DOHH2 (cell line): ENCODE data around the gene PLEKHM3.

Experiments
- H3F3A ChIP-seq: fragments of 200-600 bp; sonication (generic), shearing (Covaris generic); 2 replicates; pipeline ENCODE4 v1.6.0; 2016; ENCODE audit warnings: antibody characterized with exemption, mild to moderate bottlenecking; ENCODE audit not compliant: control insufficient read depth, insufficient read depth
- H3K27ac ChIP-seq: fragments of 200-600 bp; sonication (generic); 2 replicates; pipeline ENCODE4 v1.5.1; 2014; ENCODE audit warnings: low read depth, mild to moderate bottlenecking, low read length, moderate library complexity
- H3K27me3 ChIP-seq: fragments of 200-600 bp; sonication (generic); 2 replicates; pipeline ENCODE4 v1.6.1; 2014; ENCODE audit warnings: mild to moderate bottlenecking, low read length, mixed read lengths; ENCODE audit not compliant: control insufficient read depth
- H3K36me3 ChIP-seq: fragments of 200-600 bp; sonication (generic); 2 replicates; pipeline ENCODE4 v1.6.1; 2014; ENCODE audit warnings: mild to moderate bottlenecking, low read length, moderate library complexity, mixed read lengths; ENCODE audit not compliant: control insufficient read depth
- H3K4me1 ChIP-seq: fragments of 200-600 bp; sonication (generic); 2 replicates; pipeline ENCODE4 v1.6.1; 2014; ENCODE audit warnings: mild to moderate bottlenecking, low read length, mixed read lengths; ENCODE audit not compliant: control insufficient read depth
- H3K4me2 ChIP-seq: fragments of 200-600 bp; sonication (generic); 2 replicates; pipeline ENCODE4 v1.6.0; 2014; ENCODE audit warnings: mild to moderate bottlenecking, low read length, moderate library complexity
- H3K4me3 ChIP-seq: fragments of 200-600 bp; sonication (generic); 2 replicates; pipeline ENCODE4 v1.5.1; 2014; ENCODE audit warnings: mild to moderate bottlenecking, low read length, mixed read lengths
- H3K79me2 ChIP-seq: fragments of 200-600 bp; sonication (generic); 2 replicates; pipeline ENCODE4 v1.6.1; 2014; ENCODE audit warnings: mild to moderate bottlenecking, low read length, mixed read lengths; ENCODE audit not compliant: control insufficient read depth
- H3K9me2 ChIP-seq: fragments of 200-600 bp; sonication (generic); replicated peaks from 2 replicates; pipeline ENCODE4 v1.6.1; 2014; ENCODE audit warnings: mild to moderate bottlenecking, low read length, mixed read lengths; ENCODE audit not compliant: control insufficient read depth
- H3K9me3 ChIP-seq: fragments of 200-600 bp; sonication (generic); 2 replicates; pipeline ENCODE4 v1.6.1; 2014; ENCODE audit warnings: antibody characterized with exemption, low read length, mixed read lengths; ENCODE audit not compliant: control insufficient read depth, insufficient read depth
- H4K20me1 ChIP-seq: fragments of 200-600 bp; sonication (generic); 2 replicates; pipeline ENCODE4 v1.6.0; 2014; ENCODE audit warnings: low read depth, mild to moderate bottlenecking, antibody characterized with exemption, low read length, moderate library complexity; ENCODE audit not compliant: control insufficient read depth, insufficient read depth
- CTCF ChIP-seq: fragments of 200-600 bp; sonication (generic); IDR thresholded peaks from one replicate; pipeline ENCODE4 v1.5.1; 2014; ENCODE audit warnings: antibody characterized with exemption, mild to moderate bottlenecking, low read depth, low read length; ENCODE audit not compliant: poor library complexity, severe bottlenecking
- EZH2phosphoT487 ChIP-seq: fragments of 200-600 bp; sonication (generic); IDR thresholded peaks from 2 replicates; pipeline ENCODE4 v1.6.1; 2017; ENCODE audit warnings: borderline replicate concordance, mild to moderate bottlenecking, antibody characterized with exemption, low read length, moderate library complexity, mixed read lengths

The PLEKHM3 gene, protein sequence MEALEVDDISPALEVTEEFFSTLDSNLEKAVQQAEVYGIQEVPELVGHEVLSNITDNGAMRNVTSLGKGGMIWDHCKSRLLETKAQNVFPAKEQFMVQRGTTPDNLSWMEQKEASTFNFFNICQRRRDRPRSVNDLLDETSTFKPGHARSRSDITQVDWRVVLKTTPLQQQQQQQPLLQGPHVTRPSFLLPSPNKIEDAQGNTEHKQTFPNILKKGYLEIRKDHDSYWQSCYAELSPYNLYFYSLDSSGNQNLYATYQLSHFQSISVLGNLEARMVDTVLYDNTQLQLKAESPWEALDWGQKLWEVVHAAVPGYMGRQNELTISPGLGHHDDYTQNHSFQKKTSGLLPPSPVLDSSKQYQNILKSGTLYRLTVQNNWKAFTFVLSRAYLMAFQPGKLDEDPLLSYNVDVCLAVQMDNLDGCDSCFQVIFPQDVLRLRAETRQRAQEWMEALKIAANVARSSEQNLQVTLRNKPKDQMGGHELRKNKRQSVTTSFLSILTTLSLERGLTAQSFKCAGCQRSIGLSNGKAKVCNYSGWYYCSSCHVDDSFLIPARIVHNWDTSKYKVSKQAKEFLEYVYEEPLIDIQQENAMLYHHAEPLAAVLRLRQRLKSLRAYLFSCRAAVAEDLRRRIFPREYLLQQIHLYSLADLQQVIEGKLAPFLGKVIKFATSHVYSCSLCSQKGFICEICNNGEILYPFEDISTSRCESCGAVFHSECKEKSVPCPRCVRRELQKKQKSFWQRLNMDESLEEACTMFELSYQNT

GRCh38 chr2:208025037-208025813 lies at the start of gene PLEKHM3:
Gene PLEKHM3, minus strand, starts transcription at chr2:208025527. Its CDS starts 23,888 bp downstream, at chr2:208001639.
- H3K36me3 ChIP-seq, result no peaks in the 10 kb centered on the region
- no peaks in the 10 kb centered on the region for H3K27me3 ChIP-seq
- peaks cover 9% of the 10 kb centered on the region for H3K79me2 ChIP-seq
- peak within 1 kb of the TSS; percentile 97 for H3K4me3 ChIP-seq
- peak within 1 kb of the TSS; percentile 31 for H3K27ac ChIP-seq
- no peaks in the 10 kb centered on the region for H3F3A ChIP-seq
- TF ChIP-seq EZH2phosphoT487 (no peak), CTCF (no peak)
- no peaks in the 10 kb centered on the region for H3K9me3 ChIP-seq
- peaks cover 14% of the 10 kb centered on the region for H3K4me1 ChIP-seq
- H3K9me2 ChIP-seq, result no peaks in the 10 kb centered on the region
- peak within 1 kb of the TSS; percentile 85 for H3K4me2 ChIP-seq
- H4K20me1 ChIP-seq, result no peaks in the 10 kb centered on the region

- Histone ChIP-seq H3K9me2 (no peaks in the 10 kb centered on the region), H3K27me3 (peaks cover 8% of the 10 kb centered on the region; the same call in 1 of the 2 replicates), H3K27ac (no peak overlapping the region), H3K9me3 (no peaks in the 10 kb centered on the region), H3F3A (no peaks in the 10 kb centered on the region), H4K20me1 (no peaks in the 10 kb centered on the region), H3K79me2 (no peaks in the 10 kb centered on the region), H3K36me3 (no peaks in the 10 kb centered on the region), H3K4me3 (no peak overlapping the region), H3K4me1 (no peaks in the 10 kb centered on the region), H3K4me2 (no peak overlapping the region)
- no peak for TF ChIP-seq EZH2phosphoT487
Observed at GRCh38 chr2:208074610-208075356, 49.5 kb upstream of the PLEKHM3 start.

GRCh38 chr2:208072250-208072892 lies 47.0 kb upstream of the PLEKHM3 start:
- Histone ChIP-seq H3K27me3 (0 out of 2 replicates have a peak, but pooled peaks cover 4% of the 10 kb centered on the region), H3K4me2 (no peak overlapping the region), H3K36me3 (no peaks in the 10 kb centered on the region), H3F3A (no peaks in the 10 kb centered on the region), H3K79me2 (no peaks in the 10 kb centered on the region), H3K4me1 (no peaks in the 10 kb centered on the region), H3K9me3 (no peaks in the 10 kb centered on the region), H3K27ac (no peak overlapping the region), H3K4me3 (no peak overlapping the region), H3K9me2 (no peaks in the 10 kb centered on the region), H4K20me1 (no peaks in the 10 kb centered on the region)
- TF ChIP-seq CTCF, result peak; percentile 85
- TF ChIP-seq EZH2phosphoT487, result no peak
